H1 (cell line): Measurements from ENCODE around the gene VAV2. TPM values are rescaled to one million over a fixed set of nuclear protein-coding genes. Genes with fewer than 3 reads are reported as not detected.

Experiments used
- CTCF ChIA-PET: fragments of 300-600 bp; sonication (Branson Sonifier 250); formaldehyde crosslinking; loops from one replicate; lab custom pipeline; 2021; ENCODE audit not compliant: partially characterized antibody; lab: Charles Lee
- POLR2A ChIA-PET: fragments of 300-600 bp; sonication (Branson Sonifier 250); formaldehyde crosslinking; loops from one replicate; lab custom pipeline; 2021; ENCODE audit warnings: inconsistent platforms; ENCODE audit not compliant: partially characterized antibody; lab: Charles Lee
- DNase-seq, 2 experiments: peaks; one replicate each; pipeline versions ENCODE4 v3.0.0 to v3.0.0-alpha.2; 2010 to 2022; ENCODE audit warnings: low spot score in 2 of 2, low read depth in 1 of 2, mixed read lengths in 1 of 2
- FAIRE-seq: peaks from 2 replicates; lab custom pipeline; 2011; peaks lifted over from hg19 to GRCh38; lab: Jason Lieb, UNC
- H2AFZ ChIP-seq: 2 replicates; pipeline ENCODE4 v1.8.1; 2012; ENCODE audit warnings: low read length, inconsistent platforms
- H2AK5ac ChIP-seq: 2 replicates; pipeline ENCODE4 v1.6.1; 2013; ENCODE audit warnings: low read depth, low read length
- H2BK120ac ChIP-seq: replicated peaks from 2 replicates; pipeline ENCODE3; 2013; ENCODE audit warnings: low read depth, low read length, inconsistent platforms
- H2BK12ac ChIP-seq: 2 replicates; pipeline ENCODE4 v1.6.1; 2013; ENCODE audit warnings: low read depth, low read length
- H2BK15ac ChIP-seq: 2 replicates; pipeline ENCODE4 v1.6.1; 2013; ENCODE audit warnings: low read length
- H2BK20ac ChIP-seq: 2 replicates; pipeline ENCODE4 v1.6.1; 2013; ENCODE audit warnings: low read length
- H2BK5ac ChIP-seq: 2 replicates; pipeline ENCODE4 v1.6.1; 2013; ENCODE audit warnings: low read depth, low read length
- H3K14ac ChIP-seq: 2 replicates; pipeline ENCODE4 v1.6.1; 2013; ENCODE audit warnings: inconsistent platforms; ENCODE audit not compliant: insufficient read length
- H3K18ac ChIP-seq: 2 replicates; pipeline ENCODE4 v1.6.1; 2013; ENCODE audit warnings: low read length; ENCODE audit errors: extremely low read depth
- H3K23ac ChIP-seq: 2 replicates; pipeline ENCODE4 v1.6.1; 2013; ENCODE audit warnings: inconsistent platforms; ENCODE audit not compliant: insufficient read length
- H3K23me2 ChIP-seq: 2 replicates; pipeline ENCODE4 v1.6.1; 2013; ENCODE audit warnings: low read depth, low read length
- H3K27ac ChIP-seq: 2 replicates; pipeline ENCODE4 v1.6.1; 2011; ENCODE audit warnings: low read depth, low read length, inconsistent platforms
- H3K27me3 ChIP-seq, 4 experiments: replicated peaks in 1 of 4; 1 replicate in 1 of 4; 2 replicates in 3 of 4; pipeline versions ENCODE4 v1.6.1 to v1.8.1; 2011 to 2013; ENCODE audit warnings: low read length in 3 of 4, mild to moderate bottlenecking in 3 of 4, inconsistent platforms in 2 of 4, mixed read lengths in 2 of 4, moderate library complexity in 1 of 4; ENCODE audit not compliant: control insufficient read depth in 3 of 4, insufficient read depth in 3 of 4; ENCODE audit errors: extremely low read depth in 1 of 4
- H3K36me3 ChIP-seq, 4 experiments: 2 replicates each; pipeline versions ENCODE4 v1.6.1 to v1.8.1; 2011 to 2013; ENCODE audit warnings: mild to moderate bottlenecking in 4 of 4, low read length in 3 of 4, moderate library complexity in 2 of 4, control low read depth in 1 of 4, inconsistent platforms in 1 of 4; ENCODE audit not compliant: insufficient read depth in 4 of 4, control insufficient read depth in 2 of 4
- H3K4ac ChIP-seq: replicated peaks from 2 replicates; pipeline ENCODE3; 2013; ENCODE audit warnings: low read length, low read depth, mixed read lengths, inconsistent platforms; ENCODE audit not compliant: insufficient read length
- H3K4me1 ChIP-seq, 4 experiments: replicated peaks in 1 of 4; 1 replicate in 1 of 4; 2 replicates in 3 of 4; pipeline versions ENCODE4 v1.6.1 to v1.8.1; 2011 to 2013; ENCODE audit warnings: low read length in 3 of 4, inconsistent platforms in 2 of 4, mixed read lengths in 1 of 4; ENCODE audit not compliant: insufficient read depth in 4 of 4, control insufficient read depth in 3 of 4
- H3K4me2 ChIP-seq, 2 experiments: 2 replicates each; pipeline versions ENCODE4 v1.6.1 to v1.8.1; 2011 to 2013; ENCODE audit warnings: low read depth in 2 of 2, low read length in 2 of 2, control low read depth in 1 of 2, inconsistent platforms in 1 of 2, mild to moderate bottlenecking in 1 of 2; ENCODE audit not compliant: insufficient read depth in 1 of 2
- H3K4me3 ChIP-seq, 4 experiments: fragments of 200-600, 300-600 bp in 1 of 4; sonication (generic), shearing (Covaris generic), sonication (Bioruptor Twin) in 1 of 4; 2 replicates each; pipeline versions ENCODE4 v1.5.1 to v1.8.1; 2011 to 2016; ENCODE audit warnings: low read length in 4 of 4, low read depth in 3 of 4, control low read depth in 2 of 4, inconsistent platforms in 2 of 4, mild to moderate bottlenecking in 2 of 4, mixed read lengths in 1 of 4, moderate library complexity in 1 of 4; ENCODE audit not compliant: insufficient read depth in 2 of 4; ENCODE audit errors: extremely low read depth in 1 of 4
- H3K56ac ChIP-seq: replicated peaks from 2 replicates; pipeline ENCODE3; 2013; ENCODE audit warnings: low read depth, mild to moderate bottlenecking, mixed read lengths, low read length, inconsistent platforms; ENCODE audit not compliant: insufficient read length
- H3K79me1 ChIP-seq: 2 replicates; pipeline ENCODE4 v1.6.1; 2013; ENCODE audit warnings: low read depth, low read length, control low read depth
- H3K79me2 ChIP-seq, 2 experiments: 2 replicates each; pipeline versions ENCODE4 v1.6.1 to v1.8.1; 2012 to 2013; ENCODE audit warnings: low read length in 2 of 2, mild to moderate bottlenecking in 2 of 2, inconsistent platforms in 1 of 2; ENCODE audit not compliant: insufficient read depth in 2 of 2, control insufficient read depth in 1 of 2
- H3K9ac ChIP-seq, 4 experiments: replicated peaks in 1 of 4; 1 replicate in 1 of 4; 2 replicates in 3 of 4; pipeline versions ENCODE4 v1.6.1 to v1.8.1; 2011 to 2013; ENCODE audit warnings: low read depth in 3 of 4, low read length in 3 of 4, control low read depth in 2 of 4, mild to moderate bottlenecking in 2 of 4, moderate library complexity in 2 of 4, inconsistent platforms in 1 of 4; ENCODE audit errors: extremely low read depth in 1 of 4
- H3K9me3 ChIP-seq, 2 experiments: 2 replicates each; pipeline versions ENCODE4 v1.6.1 to v1.8.1; 2012 to 2013; ENCODE audit warnings: mild to moderate bottlenecking in 2 of 2, moderate library complexity in 2 of 2, control low read depth in 1 of 2, inconsistent platforms in 1 of 2, low read depth in 1 of 2, low read length in 1 of 2, mixed read lengths in 1 of 2; ENCODE audit not compliant: insufficient read depth in 2 of 2
- H4K20me1 ChIP-seq, 2 experiments: replicated peaks in 1 of 2; 2 replicates each; pipeline versions ENCODE3 to v1.8.1; 2011 to 2013; ENCODE audit warnings: inconsistent platforms in 2 of 2, low read length in 2 of 2, mild to moderate bottlenecking in 1 of 2; ENCODE audit not compliant: insufficient read depth in 2 of 2, control insufficient read depth in 1 of 2
- H4K5ac ChIP-seq: 2 replicates; pipeline ENCODE4 v1.6.1; 2013; ENCODE audit warnings: low read length, low read depth, mixed read lengths, inconsistent platforms; ENCODE audit not compliant: insufficient read length
- H4K8ac ChIP-seq: 2 replicates; pipeline ENCODE4 v1.8.0; 2013; ENCODE audit warnings: mild to moderate bottlenecking, moderate library complexity, low read length, inconsistent platforms; ENCODE audit not compliant: insufficient read depth; ENCODE audit errors: extremely low read depth
- H4K91ac ChIP-seq: replicated peaks from 2 replicates; pipeline ENCODE3; 2013; ENCODE audit warnings: low read length, mixed read lengths, inconsistent platforms; ENCODE audit not compliant: insufficient read length
- CTBP2 ChIP-seq: IDR thresholded peaks from 2 replicates; pipeline ENCODE4 v1.7.0; 2011; ENCODE audit warnings: borderline replicate concordance, mild to moderate bottlenecking, moderate library complexity, mixed read lengths, low read length; ENCODE audit not compliant: insufficient read depth, insufficient read length
- EP300 ChIP-seq, 2 experiments: IDR thresholded peaks; 1 replicate in 1 of 2; 2 replicates in 1 of 2; pipeline ENCODE4 v1.6.1; 2011 to 2012; ENCODE audit warnings: low read depth in 2 of 2, low read length in 2 of 2, mild to moderate bottlenecking in 2 of 2, borderline replicate concordance in 1 of 2, inconsistent platforms in 1 of 2, moderate library complexity in 1 of 2
- FOSL1 ChIP-seq: IDR thresholded peaks from 2 replicates; pipeline ENCODE4 v1.6.1; 2011; ENCODE audit warnings: mild to moderate bottlenecking, low read depth, low read length, moderate library complexity; ENCODE audit not compliant: insufficient read depth
- HDAC6 ChIP-seq: IDR thresholded peaks from one replicate; pipeline ENCODE4 v1.7.1; 2012; ENCODE audit warnings: low read depth, mild to moderate bottlenecking, inconsistent platforms, low read length, moderate library complexity
- JUND ChIP-seq: IDR thresholded peaks from 2 replicates; pipeline ENCODE4 v1.6.1; 2011; ENCODE audit warnings: mild to moderate bottlenecking, improper control_type of control experiment, low read length
- POU5F1 ChIP-seq: IDR thresholded peaks from 2 replicates; pipeline ENCODE4 v1.6.1; 2011; ENCODE audit warnings: low read depth, mild to moderate bottlenecking, low read length, moderate library complexity
- RXRA ChIP-seq: IDR thresholded peaks from 2 replicates; pipeline ENCODE4 v1.6.1; 2011; ENCODE audit warnings: low read depth, mild to moderate bottlenecking, low read length, moderate library complexity; ENCODE audit not compliant: insufficient read depth
- SAP30 ChIP-seq: fragments of 300-600 bp; sonication (generic); IDR thresholded peaks from 2 replicates; pipeline ENCODE4 v1.7.1; 2012; ENCODE audit warnings: low read length, moderate library complexity, mild to moderate bottlenecking, inconsistent platforms; ENCODE audit not compliant: insufficient read depth, insufficient replicate concordance
- SIRT6 ChIP-seq: IDR thresholded peaks from one replicate; pipeline ENCODE4 v1.7.1; 2012; ENCODE audit warnings: low read length, inconsistent platforms
- SIX5 ChIP-seq: IDR thresholded peaks from 2 replicates; pipeline ENCODE4 v1.6.1; 2011; ENCODE audit warnings: mild to moderate bottlenecking, low read depth, low read length
- SP4 ChIP-seq: IDR thresholded peaks from 2 replicates; pipeline ENCODE4 v1.6.1; 2012; ENCODE audit warnings: low read length, inconsistent platforms
- TAF7 ChIP-seq: optimal IDR thresholded peaks from 2 replicates; pipeline ENCODE3; 2011; ENCODE audit warnings: low read depth, mild to moderate bottlenecking, inconsistent platforms, low read length, moderate library complexity, borderline replicate concordance
- WGBS, 2 experiments: shearing (Covaris generic) in 1 of 2; methylation state at CpG; one replicate each; pipeline versions ENCODE4 v1.1.6 to v1.1.7; 2013 to 2015; ENCODE audit warnings: low lambda C conversion rate in 2 of 2, mixed read lengths in 2 of 2, inconsistent platforms in 1 of 2, low coverage in 1 of 2, missing lambda C conversion rate in 1 of 2; ENCODE audit not compliant: insufficient replicate concordance in 2 of 2, insufficient coverage in 1 of 2, insufficient read length in 1 of 2; ENCODE audit errors: extremely low coverage in 1 of 2, missing lambda C conversion rate in 1 of 2; 5-methylcytosine and 5-hydroxymethylcytosine counted together
- polyA plus RNA-seq, 7 experiments: library from polyadenylated mRNA; depleted of rRNA in 3 of 7; stranded (reverse) in 5 of 7; unstranded in 2 of 7; fragments of >200 nt in 5 of 7; fragments of 200-250 nt in 2 of 7; gene quantifications; 1 replicate in 5 of 7; 2 replicates in 1 of 7; 4 replicates in 1 of 7; pipeline versions ENCODE4 v1.2.1 to v1.2.3, GENCODE V29; 2011 to 2013; ENCODE audit warnings: missing spikeins in 2 of 7, mixed read lengths in 2 of 7
- total RNA-seq: library from RNA; stranded (reverse); fragmentation: NEBNext Ultra II Directional; extraction: Animal tissue kit (Norgen Biotek cat#: 25700); gene quantifications from 2 replicates; pipeline ENCODE4 v1.2.1, GENCODE V29; 2021

Gene VAV2
- total and polyA plus RNA-seq, 2 of the 8 experiments (the other 6 are each of a cell fraction or from before 2014, with no cell fraction given) = 13.6 to 37.6 TPM

DNA sequence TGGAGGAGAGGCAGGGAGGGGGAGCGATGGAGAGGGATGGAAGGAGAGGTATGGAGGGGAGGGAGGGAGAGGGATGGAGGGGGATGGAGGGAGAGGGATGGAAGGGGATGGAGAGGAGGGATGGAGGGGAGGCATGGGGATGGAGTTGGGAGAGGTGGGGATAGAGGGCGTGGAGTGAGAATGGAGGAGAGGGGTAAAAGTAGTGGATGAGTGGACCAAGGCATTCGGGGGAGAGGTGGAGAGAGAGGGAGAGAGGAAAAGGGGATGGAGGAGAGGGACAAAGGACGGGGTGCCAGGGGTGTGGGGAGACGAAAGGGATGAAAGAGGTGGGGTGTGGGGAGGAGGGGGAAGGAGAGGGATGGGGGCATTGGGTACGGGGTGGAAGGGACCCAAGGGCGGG lies 100.4 kb downstream of the VAV2 start:
- Histone ChIP-seq H3K9ac (no peak overlapping the region), H3K27me3 (no peaks in the 10 kb centered on the region), H4K20me1 (no peaks in the 10 kb centered on the region), H3K4me3 (no peak overlapping the region), H3K23ac (no peak overlapping the region), H3K18ac (no peak overlapping the region), H3K79me1 (peaks cover 13% of the 10 kb centered on the region), H3K14ac (no peak overlapping the region), H2BK12ac (no peak overlapping the region), H2BK120ac (no peak overlapping the region), H2AK5ac (no peak overlapping the region), H3K4ac (no peak overlapping the region), H3K4me1 (peaks cover 0 to 45% (median 22%) of the 10 kb centered on the region in 4 experiments; a peak in 6 of 7 replicates), H3K79me2 (peaks cover 0 to 18% of the 10 kb centered on the region in 2 experiments; a peak in 1 of 4 replicates), H4K8ac (no peak overlapping the region), H3K56ac (no peak overlapping the region), H2AFZ (no peak overlapping the region), H3K36me3 (no peaks in the 10 kb centered on the region), H2BK20ac (no peak overlapping the region), H2BK5ac (no peak overlapping the region), H2BK15ac (no peak overlapping the region), H3K4me2 (no peak overlapping the region), H3K27ac (no peak overlapping the region), H4K5ac (no peak overlapping the region), H4K91ac (no peak overlapping the region), H3K9me3 (no peaks in the 10 kb centered on the region), H3K23me2 (no peaks in the 10 kb centered on the region; the same call in 1 of the 2 replicates)
- ChIA-PET CTCF (no interaction called here), POLR2A (no interaction called here)
- FAIRE-seq (no peak), DNase-seq (no peak)
- TF ChIP-seq RXRA (no peak), POU5F1 (no peak), JUND (no peak), SIX5 (no peak), SIRT6 (no peak), TAF7 (no peak), HDAC6 (no peak), FOSL1 (no peak), SP4 (no peak), EP300 (IDR thresholded peaks at IDR 0.05; ENCODE audit: borderline replicate concordance in 1 of 2, low read depth in 2 of 2, low read length in 2 of 2) (no peak), SAP30 (no peak), CTBP2 (no peak)
- WGBS, 2 experiments = 80 to 100% methylated on average over 2 of the region's 7 CpGs
